ENCODE results near the gene NGFR.

DNA sequence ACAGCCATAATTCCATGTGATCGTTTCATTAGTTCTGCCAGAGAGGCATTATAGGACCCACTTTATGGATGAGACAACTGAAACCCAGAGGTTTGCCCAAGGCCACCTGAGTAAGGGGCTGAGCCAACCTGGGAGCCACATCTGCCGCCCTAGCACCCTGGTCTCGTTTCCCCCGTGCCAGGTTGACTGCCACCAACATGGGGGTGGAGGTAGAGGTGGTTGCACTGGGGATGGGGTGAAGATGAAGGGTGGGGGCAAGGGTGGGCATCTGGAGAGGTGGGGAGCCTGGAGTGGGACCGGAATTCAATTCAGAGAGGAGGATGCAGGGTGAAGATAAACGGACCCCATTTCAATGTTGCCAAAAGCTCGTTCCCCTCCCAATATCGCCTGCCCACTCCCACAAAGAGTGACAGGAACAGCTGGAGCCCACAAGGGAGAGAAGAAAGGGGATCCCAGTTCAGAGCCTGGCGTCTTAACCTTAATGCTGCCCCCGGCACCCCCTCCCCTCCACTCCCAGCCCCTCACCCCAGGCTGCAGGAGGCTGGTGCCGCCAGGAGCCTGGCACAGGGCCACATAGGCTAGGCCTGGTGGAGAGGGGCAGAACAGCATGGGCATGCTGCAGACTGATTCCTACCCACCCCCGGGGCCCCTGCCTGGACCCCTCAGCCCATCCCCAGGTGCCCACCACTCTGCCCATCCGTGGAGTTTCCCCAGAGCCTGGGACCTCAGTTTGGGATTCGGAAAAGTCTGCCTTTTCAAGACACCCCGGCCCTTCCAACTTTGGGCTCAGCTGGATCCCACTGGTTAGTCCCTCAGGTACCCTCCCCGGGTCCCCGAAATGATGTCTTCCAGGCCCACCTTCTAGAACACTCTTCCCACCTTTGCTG is 29.6 kb downstream of the NGFR start:
- TF ChIP-seq, protein P1, sequence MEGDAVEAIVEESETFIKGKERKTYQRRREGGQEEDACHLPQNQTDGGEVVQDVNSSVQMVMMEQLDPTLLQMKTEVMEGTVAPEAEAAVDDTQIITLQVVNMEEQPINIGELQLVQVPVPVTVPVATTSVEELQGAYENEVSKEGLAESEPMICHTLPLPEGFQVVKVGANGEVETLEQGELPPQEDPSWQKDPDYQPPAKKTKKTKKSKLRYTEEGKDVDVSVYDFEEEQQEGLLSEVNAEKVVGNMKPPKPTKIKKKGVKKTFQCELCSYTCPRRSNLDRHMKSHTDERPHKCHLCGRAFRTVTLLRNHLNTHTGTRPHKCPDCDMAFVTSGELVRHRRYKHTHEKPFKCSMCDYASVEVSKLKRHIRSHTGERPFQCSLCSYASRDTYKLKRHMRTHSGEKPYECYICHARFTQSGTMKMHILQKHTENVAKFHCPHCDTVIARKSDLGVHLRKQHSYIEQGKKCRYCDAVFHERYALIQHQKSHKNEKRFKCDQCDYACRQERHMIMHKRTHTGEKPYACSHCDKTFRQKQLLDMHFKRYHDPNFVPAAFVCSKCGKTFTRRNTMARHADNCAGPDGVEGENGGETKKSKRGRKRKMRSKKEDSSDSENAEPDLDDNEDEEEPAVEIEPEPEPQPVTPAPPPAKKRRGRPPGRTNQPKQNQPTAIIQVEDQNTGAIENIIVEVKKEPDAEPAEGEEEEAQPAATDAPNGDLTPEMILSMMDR (IDR thresholded peaks at IDR 0.05), result no peak
- TF ChIP-seq TCF7L2 (IDR thresholded peaks at IDR 0.05; ENCODE audit: low read depth, low read length), result no peak
